ENCODE measurements around the gene MMP24.

Gene MMP24

GRCh38 chr20:35295674-35296073 is 69.2 kb downstream of the MMP24 start:
- Histone ChIP-seq H3K36me3 (no peaks in the 10 kb centered on the region), H3K27me3 (ENCODE audit: insufficient read depth, low read depth, severe bottlenecking) (no peaks in the 10 kb centered on the region), H3K27ac (no peak overlapping the region), H3K4me3 (ENCODE audit: low read depth, low read length) (no peak overlapping the region), H3K9me3 (ENCODE audit: severe bottlenecking) (no peaks in the 10 kb centered on the region)
- TF ChIP-seq, protein P1, sequence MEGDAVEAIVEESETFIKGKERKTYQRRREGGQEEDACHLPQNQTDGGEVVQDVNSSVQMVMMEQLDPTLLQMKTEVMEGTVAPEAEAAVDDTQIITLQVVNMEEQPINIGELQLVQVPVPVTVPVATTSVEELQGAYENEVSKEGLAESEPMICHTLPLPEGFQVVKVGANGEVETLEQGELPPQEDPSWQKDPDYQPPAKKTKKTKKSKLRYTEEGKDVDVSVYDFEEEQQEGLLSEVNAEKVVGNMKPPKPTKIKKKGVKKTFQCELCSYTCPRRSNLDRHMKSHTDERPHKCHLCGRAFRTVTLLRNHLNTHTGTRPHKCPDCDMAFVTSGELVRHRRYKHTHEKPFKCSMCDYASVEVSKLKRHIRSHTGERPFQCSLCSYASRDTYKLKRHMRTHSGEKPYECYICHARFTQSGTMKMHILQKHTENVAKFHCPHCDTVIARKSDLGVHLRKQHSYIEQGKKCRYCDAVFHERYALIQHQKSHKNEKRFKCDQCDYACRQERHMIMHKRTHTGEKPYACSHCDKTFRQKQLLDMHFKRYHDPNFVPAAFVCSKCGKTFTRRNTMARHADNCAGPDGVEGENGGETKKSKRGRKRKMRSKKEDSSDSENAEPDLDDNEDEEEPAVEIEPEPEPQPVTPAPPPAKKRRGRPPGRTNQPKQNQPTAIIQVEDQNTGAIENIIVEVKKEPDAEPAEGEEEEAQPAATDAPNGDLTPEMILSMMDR (IDR thresholded peaks at IDR 0.05; ENCODE audit: low read depth, low read length) = no peak
- no peak for DNase-seq

DNA sequence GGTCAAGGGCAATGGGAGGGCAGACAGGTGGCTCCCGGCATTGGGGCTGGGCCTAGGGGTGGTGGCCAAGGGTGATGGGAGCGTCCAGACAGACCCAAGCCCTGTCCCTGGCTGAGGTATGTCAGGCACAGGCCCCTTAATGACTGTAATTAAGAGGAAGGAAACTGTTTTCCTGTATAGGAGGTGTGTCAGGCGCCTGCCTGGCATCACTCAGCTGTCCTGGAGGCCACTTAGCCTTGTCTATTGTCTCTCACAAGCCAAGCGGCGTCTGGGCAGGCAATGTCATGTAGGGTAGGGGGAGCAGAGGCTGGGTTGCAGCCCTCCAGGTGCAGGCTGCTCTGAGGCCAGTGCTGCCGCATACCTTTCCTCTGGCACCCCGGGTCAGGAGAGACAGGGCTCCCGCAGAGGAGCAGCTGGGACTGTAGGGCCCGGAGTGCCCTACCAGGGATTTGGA is 69.6 kb downstream of the MMP24 start:
- DNase-seq = no peak
- H3K27ac ChIP-seq = no peak overlapping the region
- no peaks in the 10 kb centered on the region for H3K27me3 ChIP-seq (ENCODE audit: insufficient read depth, low read depth, severe bottlenecking)
- H3K4me3 ChIP-seq (ENCODE audit: low read depth, low read length) = no peak overlapping the region
- H3K9me3 ChIP-seq (ENCODE audit: severe bottlenecking) = no peaks in the 10 kb centered on the region
- TF ChIP-seq, protein P1 (IDR thresholded peaks at IDR 0.05; ENCODE audit: low read depth, low read length) = no peak
- no peaks in the 10 kb centered on the region for H3K36me3 ChIP-seq

GRCh38 chr20:35297155-35297554 is 70.7 kb downstream of the MMP24 start:
- no peak overlapping the region for H3K4me3 ChIP-seq (ENCODE audit: low read depth, low read length)
- TF ChIP-seq, protein P1 (IDR thresholded peaks at IDR 0.05; ENCODE audit: low read depth, low read length) = peak; percentile 36
- H3K36me3 ChIP-seq = no peaks in the 10 kb centered on the region; the same call in 1 of the 2 replicates
- H3K9me3 ChIP-seq (ENCODE audit: severe bottlenecking) = no peaks in the 10 kb centered on the region
- no peak overlapping the region for H3K27ac ChIP-seq
- H3K27me3 ChIP-seq (ENCODE audit: insufficient read depth, low read depth, severe bottlenecking) = no peaks in the 10 kb centered on the region
- DNase-seq = no peak

GRCh38 chr20:35297740-35298139 is 71.2 kb downstream of the MMP24 start:
- Histone ChIP-seq H3K4me3 (ENCODE audit: low read depth, low read length) (no peak overlapping the region), H3K36me3 (no peaks in the 10 kb centered on the region; the same call in 1 of the 2 replicates), H3K27me3 (ENCODE audit: insufficient read depth, low read depth, severe bottlenecking) (no peaks in the 10 kb centered on the region), H3K9me3 (ENCODE audit: severe bottlenecking) (no peaks in the 10 kb centered on the region), H3K27ac (no peak overlapping the region)
- no peak for DNase-seq
- TF ChIP-seq, protein P1 (IDR thresholded peaks at IDR 0.05; ENCODE audit: low read depth, low read length) = no peak

GRCh38 chr20:35298264-35298663 is 71.8 kb downstream of the MMP24 start:
- H3K27ac ChIP-seq = no peak overlapping the region; the same call in 1 of the 2 replicates
- H3K36me3 ChIP-seq = peaks cover 3% of the 10 kb centered on the region; the same call in 1 of the 2 replicates
- no peaks in the 10 kb centered on the region for H3K27me3 ChIP-seq (ENCODE audit: insufficient read depth, low read depth, severe bottlenecking)
- no peak overlapping the region for H3K4me3 ChIP-seq (ENCODE audit: low read depth, low read length)
- no peak for DNase-seq
- TF ChIP-seq, protein P1 (IDR thresholded peaks at IDR 0.05; ENCODE audit: low read depth, low read length) = no peak
- no peaks in the 10 kb centered on the region for H3K9me3 ChIP-seq (ENCODE audit: severe bottlenecking)

DNA sequence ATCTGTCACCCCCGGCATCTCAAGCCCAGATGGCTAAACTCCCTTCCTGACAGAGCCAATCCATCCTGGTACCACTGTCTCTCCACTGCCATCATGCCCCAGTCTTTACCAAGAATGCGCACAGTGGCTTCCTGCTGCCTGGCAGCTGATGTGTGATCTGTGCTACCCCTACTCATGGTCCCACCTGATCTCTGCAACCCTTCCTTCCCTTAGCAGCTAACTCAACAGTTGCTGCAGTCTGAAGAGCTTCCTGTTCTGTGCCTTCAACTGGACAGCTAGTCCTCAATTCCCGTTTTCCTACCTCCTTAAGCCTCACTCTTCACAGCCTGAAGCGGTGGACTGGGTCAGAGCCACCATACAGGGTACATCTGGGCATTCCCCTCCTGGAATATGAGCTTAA is 73.3 kb downstream of the MMP24 start:
- peaks cover 7% of the 10 kb centered on the region; the same call in 1 of the 2 replicates for H3K36me3 ChIP-seq
- no peak overlapping the region for H3K27ac ChIP-seq
- no peak overlapping the region for H3K4me3 ChIP-seq (ENCODE audit: low read depth, low read length)
- TF ChIP-seq, protein P1 (IDR thresholded peaks at IDR 0.05; ENCODE audit: low read depth, low read length) = no peak
- DNase-seq = no peak
- no peaks in the 10 kb centered on the region for H3K27me3 ChIP-seq (ENCODE audit: insufficient read depth, low read depth, severe bottlenecking)
- no peaks in the 10 kb centered on the region for H3K9me3 ChIP-seq (ENCODE audit: severe bottlenecking)
